C4-2B (cell line): ENCODE data around the gene COG8.

Experiments used
- CTCF ChIP-seq: fragments of 450-650 bp; conservative IDR thresholded peaks from 2 replicates; pipeline ENCODE4 v1.5.1; 2017; ENCODE audit warnings: mild to moderate bottlenecking
- ZFX ChIP-seq: fragments of 450-650 bp; IDR thresholded peaks from 2 replicates; pipeline ENCODE4 v1.6.1; 2017

DNA sequence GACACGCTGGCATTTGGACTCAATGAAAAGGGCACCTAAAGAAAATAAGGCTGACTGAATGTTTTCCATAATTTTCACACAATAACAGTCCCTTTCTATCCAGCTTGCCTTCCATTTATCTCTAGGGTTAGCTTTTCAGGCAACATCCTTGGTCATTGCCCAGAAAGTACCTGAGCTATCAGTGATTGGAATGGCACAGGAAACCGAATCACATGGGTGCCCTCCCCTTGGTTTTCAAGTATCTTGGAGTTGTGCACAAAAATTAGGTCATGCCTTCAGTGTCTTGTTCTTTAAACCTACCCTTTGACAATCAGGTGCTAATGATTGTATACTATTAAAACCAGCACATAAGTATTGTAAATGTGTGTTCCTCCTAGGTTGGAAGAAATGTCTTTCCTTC, 31.5 kb downstream of the COG8 start:
- no peak for TF ChIP-seq CTCF
- TF ChIP-seq ZFX, result no peak
